Nephron progenitor cell (in vitro differentiated cells): ENCODE results near the gene ADI1.

Experiments used
- DNase-seq: peaks from one replicate; pipeline ENCODE4 v3.0.0; 2021
- H3K27ac Mint-ChIP-seq: 2 replicates; pipeline ENCODE4 v1.8.0; 2021; ENCODE audit warnings: mild to moderate bottlenecking, moderate library complexity, mixed read lengths
- H3K27me3 Mint-ChIP-seq: 2 replicates; pipeline ENCODE4 v1.8.0; 2021; ENCODE audit warnings: mild to moderate bottlenecking, low read depth, mixed read lengths; ENCODE audit not compliant: poor library complexity
- H3K36me3 Mint-ChIP-seq: 2 replicates; pipeline ENCODE4 v1.8.0; 2021; ENCODE audit warnings: low read depth, mixed read lengths
- H3K4me1 Mint-ChIP-seq: 2 replicates; pipeline ENCODE4 v1.8.0; 2021; ENCODE audit warnings: mixed read lengths
- H3K4me3 Mint-ChIP-seq: 2 replicates; pipeline ENCODE4 v1.8.0; 2021; ENCODE audit warnings: mild to moderate bottlenecking, moderate library complexity, mixed read lengths
- H3K9me3 Mint-ChIP-seq: 2 replicates; pipeline ENCODE4 v1.8.0; 2021; ENCODE audit warnings: mild to moderate bottlenecking, moderate library complexity, mixed read lengths
- TF ChIP-seq, protein P1 (sequence below): fragments of 200-600 bp; sonication (generic); IDR thresholded peaks from 2 replicates; pipeline ENCODE4 v1.5.0; 2021; ENCODE audit warnings: antibody characterized with exemption

Gene ADI1

DNA sequence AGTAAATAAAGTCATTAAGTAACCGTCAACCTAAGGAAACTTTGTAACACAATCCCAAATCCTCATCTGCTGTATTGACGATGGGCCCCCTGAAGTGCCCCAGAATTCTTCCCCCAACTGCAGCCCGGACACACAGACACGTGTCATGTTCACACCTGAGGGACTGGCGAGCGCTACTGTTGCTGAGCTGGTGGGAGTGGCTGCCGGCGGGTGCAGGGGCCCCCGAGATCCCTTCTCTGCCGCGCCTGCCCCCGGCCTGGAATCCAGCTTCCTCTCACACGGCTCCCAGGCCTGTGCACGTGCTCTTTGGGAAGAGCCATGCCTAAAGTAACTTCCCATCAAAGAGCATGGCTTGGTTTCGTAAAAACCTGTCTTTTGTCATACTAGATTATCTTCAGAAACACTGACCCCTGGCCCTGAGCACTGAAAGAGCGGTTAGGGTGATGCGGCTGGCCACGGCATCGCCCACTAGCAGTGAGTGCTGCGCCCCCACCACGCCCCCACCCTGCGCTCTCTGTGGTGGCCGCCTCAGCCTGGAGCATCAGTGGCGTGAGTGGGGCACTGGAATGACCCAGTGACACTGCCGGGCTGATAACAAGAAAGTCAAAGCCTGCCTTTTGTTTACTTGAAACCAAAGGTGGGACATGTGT lies 56.0 kb downstream of the ADI1 start:
- Mint-ChIP-seq H3K27ac (peak overlapping the region; percentile 47), H3K9me3 (no peaks in the 10 kb centered on the region), H3K4me3 (no peak overlapping the region), H3K27me3 (peaks cover 2% of the 10 kb centered on the region), H3K4me1 (peaks cover 50% of the 10 kb centered on the region), H3K36me3 (peaks cover 23% of the 10 kb centered on the region)
- DNase-seq = no peak
- TF ChIP-seq, protein P1, sequence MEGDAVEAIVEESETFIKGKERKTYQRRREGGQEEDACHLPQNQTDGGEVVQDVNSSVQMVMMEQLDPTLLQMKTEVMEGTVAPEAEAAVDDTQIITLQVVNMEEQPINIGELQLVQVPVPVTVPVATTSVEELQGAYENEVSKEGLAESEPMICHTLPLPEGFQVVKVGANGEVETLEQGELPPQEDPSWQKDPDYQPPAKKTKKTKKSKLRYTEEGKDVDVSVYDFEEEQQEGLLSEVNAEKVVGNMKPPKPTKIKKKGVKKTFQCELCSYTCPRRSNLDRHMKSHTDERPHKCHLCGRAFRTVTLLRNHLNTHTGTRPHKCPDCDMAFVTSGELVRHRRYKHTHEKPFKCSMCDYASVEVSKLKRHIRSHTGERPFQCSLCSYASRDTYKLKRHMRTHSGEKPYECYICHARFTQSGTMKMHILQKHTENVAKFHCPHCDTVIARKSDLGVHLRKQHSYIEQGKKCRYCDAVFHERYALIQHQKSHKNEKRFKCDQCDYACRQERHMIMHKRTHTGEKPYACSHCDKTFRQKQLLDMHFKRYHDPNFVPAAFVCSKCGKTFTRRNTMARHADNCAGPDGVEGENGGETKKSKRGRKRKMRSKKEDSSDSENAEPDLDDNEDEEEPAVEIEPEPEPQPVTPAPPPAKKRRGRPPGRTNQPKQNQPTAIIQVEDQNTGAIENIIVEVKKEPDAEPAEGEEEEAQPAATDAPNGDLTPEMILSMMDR = no peak

DNA sequence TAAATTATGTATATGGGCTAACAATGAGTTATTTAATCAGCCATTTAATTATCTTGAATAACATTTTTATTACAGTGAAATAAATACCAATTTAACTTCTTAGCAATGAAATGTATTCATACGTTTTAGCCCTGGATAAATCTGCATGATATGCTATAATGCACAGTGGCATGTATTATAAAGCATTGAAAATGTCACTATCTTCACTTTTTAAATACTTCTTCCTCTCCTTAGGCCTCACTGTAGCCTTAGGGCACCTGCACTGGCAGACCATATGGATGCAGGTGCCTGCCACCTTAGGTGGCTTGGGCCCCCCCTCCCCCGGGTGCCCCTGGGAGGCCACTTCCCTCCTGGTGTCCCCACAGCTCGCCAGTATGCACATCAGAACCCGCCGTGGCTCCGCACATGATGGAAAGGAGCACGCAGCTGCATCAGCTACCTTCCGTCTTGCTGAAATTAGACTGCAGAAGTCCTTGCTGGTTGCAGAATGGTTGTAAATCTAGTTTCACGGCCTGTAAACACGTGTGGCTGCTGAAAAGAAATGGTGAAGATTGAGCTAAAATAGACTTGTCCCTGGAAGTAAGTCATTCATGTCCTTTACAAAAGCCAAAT lies 56.7 kb downstream of the ADI1 start:
- H3K4me3 Mint-ChIP-seq = no peak overlapping the region
- H3K36me3 Mint-ChIP-seq = peaks cover 18% of the 10 kb centered on the region
- DNase-seq = no peak
- H3K27me3 Mint-ChIP-seq = peaks cover 2% of the 10 kb centered on the region
- TF ChIP-seq, protein P1 = peak; percentile 26
- no peaks in the 10 kb centered on the region for H3K9me3 Mint-ChIP-seq
- peak overlapping the region; percentile 47 for H3K27ac Mint-ChIP-seq
- peaks cover 50% of the 10 kb centered on the region for H3K4me1 Mint-ChIP-seq

DNA sequence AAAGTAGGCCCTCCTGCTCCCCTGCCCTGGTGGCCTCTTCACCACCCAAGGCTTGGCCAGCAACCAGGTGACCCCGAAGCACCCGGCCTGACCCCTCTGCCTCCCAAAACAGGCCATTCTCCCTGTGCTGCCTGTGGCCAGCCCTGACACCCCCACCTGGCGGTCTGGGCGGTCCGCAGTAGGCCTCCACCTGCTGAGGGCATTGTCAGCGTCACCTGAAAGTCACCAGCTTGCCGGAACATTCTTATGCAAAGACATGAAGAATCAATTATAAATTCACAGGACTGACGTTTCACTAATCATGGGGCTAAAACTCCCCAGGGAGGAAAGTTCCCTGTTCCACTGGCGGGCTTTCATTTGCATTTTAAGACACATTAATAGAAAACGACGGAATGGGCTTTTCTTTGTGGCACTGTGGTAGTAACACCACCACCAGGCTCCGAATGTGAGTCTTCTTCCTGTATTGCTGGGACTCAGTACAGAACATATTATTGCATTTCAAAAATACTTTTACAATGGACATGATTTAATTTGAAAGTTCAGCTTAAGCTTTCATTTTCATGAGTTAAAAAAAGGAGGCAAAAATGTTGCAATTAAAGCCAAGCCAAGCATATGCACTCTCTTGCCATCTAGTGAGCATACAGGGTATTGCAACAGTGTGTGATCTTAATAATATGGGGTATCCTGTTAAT lies 57.4 kb downstream of the ADI1 start:
- H3K4me3 Mint-ChIP-seq = no peak overlapping the region
- H3K27me3 Mint-ChIP-seq = no peaks in the 10 kb centered on the region
- DNase-seq = peak; percentile 37
- no peaks in the 10 kb centered on the region for H3K9me3 Mint-ChIP-seq
- H3K27ac Mint-ChIP-seq = no peak overlapping the region
- H3K4me1 Mint-ChIP-seq = peaks cover 50% of the 10 kb centered on the region
- H3K36me3 Mint-ChIP-seq = peaks cover 18% of the 10 kb centered on the region
- TF ChIP-seq, protein P1 = peak; percentile 99

DNA sequence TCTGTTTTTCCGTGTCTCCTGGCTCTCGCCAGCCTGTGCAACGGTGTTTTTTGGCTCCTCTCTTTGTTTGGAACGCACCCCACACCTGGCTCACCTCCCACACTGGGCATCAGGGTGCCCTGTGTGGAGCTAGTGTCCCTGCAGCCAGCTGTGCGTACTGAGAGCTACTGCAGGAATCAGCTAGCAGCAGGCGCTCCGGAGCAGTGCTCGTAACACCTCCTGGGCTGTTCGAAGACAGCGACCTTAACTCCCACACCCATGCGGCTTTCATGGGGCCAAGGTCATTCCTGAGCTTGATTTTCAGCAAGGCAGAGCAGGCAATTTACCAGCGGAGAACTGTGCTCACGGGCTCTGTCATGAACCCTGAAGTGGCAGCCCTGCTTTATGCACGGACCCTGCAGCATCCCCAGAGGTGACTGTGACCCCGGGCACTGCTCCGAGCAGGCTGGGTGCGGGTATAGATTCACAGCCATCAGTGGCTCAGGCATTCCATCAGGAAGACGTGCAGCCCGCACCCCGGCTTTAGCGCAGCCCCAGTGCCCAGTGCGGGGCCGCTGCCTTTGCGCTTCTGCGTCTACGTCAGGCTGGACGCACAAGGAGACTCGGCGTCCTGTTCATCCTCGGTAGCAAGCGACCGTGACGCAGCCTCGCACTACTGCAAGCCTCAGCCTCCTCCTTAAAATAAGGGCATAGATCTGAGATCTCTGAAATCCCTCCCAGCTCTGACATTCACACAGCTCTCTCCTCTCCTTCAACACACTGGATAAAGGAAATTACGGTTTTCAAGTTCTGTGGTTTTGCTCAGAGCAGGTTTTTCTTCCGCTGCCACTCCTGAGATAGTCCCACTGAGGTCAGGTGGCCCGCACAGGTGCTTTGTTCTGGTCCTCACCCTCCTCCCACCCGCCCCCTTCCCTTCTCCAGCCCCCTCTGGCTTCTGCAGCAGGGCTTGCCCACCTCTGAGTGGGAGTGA lies 58.2 kb downstream of the ADI1 start:
- DNase-seq = no peak
- Mint-ChIP-seq H3K9me3 (no peaks in the 10 kb centered on the region), H3K36me3 (peaks cover 22% of the 10 kb centered on the region), H3K4me3 (no peak overlapping the region), H3K27ac (no peak overlapping the region), H3K4me1 (peaks cover 50% of the 10 kb centered on the region), H3K27me3 (no peaks in the 10 kb centered on the region)
- TF ChIP-seq, protein P1 = no peak

DNA sequence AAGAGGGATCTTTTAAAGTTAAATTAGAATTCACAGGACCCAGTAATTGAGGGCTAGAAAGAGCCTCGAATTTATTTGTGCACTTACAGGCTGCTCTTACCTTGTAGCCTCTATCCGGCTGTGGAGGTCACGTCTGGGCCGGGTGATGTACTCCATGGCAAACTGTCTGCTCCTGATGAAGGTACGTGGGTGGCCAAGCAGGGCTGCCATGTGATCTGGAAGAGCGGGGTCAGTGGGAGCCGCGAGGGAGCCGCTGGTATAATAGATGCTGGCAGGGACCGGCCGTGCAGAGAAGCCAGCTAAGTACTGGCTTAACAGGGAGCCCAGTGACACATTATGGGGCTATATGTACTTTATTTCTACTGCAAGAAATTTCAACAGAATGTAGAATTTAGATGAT lies 59.2 kb downstream of the ADI1 start:
- Mint-ChIP-seq H3K4me3 (no peak overlapping the region), H3K27ac (no peak overlapping the region), H3K4me1 (peaks cover 50% of the 10 kb centered on the region), H3K9me3 (no peaks in the 10 kb centered on the region), H3K36me3 (peaks cover 31% of the 10 kb centered on the region), H3K27me3 (no peaks in the 10 kb centered on the region)
- TF ChIP-seq, protein P1 = no peak
- DNase-seq = no peak
